Liver (tissue), 3 donors: ENCODE results near the gene DEXI.

ENCODE experiments used
- CTCF ChIP-seq: fragments of 150-350 bp; IDR thresholded peaks from 2 replicates; pipeline ENCODE4 v1.5.1; 2017; ENCODE audit warnings: improper control_type of control experiment, low read depth, low read length; ENCODE audit not compliant: missing input control
- HNF4A ChIP-seq, 2 donors: conservative IDR thresholded peaks; 2 replicates each; pipeline ENCODE4 v1.6.1; 2016; ENCODE audit warnings: antibody characterized with exemption in 2 of 2, mild to moderate bottlenecking in 2 of 2
- MAX ChIP-seq: IDR thresholded peaks from 2 replicates; pipeline ENCODE4 v1.6.1; 2016; ENCODE audit warnings: antibody characterized with exemption
- RAD21 ChIP-seq, 2 donors: IDR thresholded peaks; 2 replicates each; pipeline ENCODE4 v1.6.1; 2016; ENCODE audit warnings: antibody characterized with exemption in 2 of 2, mild to moderate bottlenecking in 2 of 2
- donor health status: healthy.
- donor health status: healthy.

- TF ChIP-seq CTCF (no peak), MAX (no peak), HNF4A (conservative IDR thresholded peaks at IDR 0.05) (no peak), RAD21 (IDR thresholded peaks at IDR 0.05) (no peak)
Measured at GRCh38 chr16:10911267-10911666, 31.0 kb downstream of the DEXI start.
